Melanocyte of skin (primary cell): ENCODE results near the gene EIF3A. TPM values are rescaled to one million over a fixed set of nuclear protein-coding genes. Genes with fewer than 3 reads are reported as not detected.

Source experiments
- small RNA-seq, 2 donors: library from RNA; depleted of rRNA; stranded (forward); fragments of <200 nt; gene quantifications; one replicate each; pipeline ENCODE3, GENCODE V24; 2012
- total RNA-seq, 2 donors: library from RNA; depleted of rRNA; stranded (reverse); fragments of >200 nt; gene quantifications; 2 replicates each; pipeline ENCODE4 v1.2.3, GENCODE V29; 2012

Gene EIF3A
- 100 to 1,000 TPM in 1 of 2 donors, 10 to 100 TPM in 1; 87.1 to 108 TPM for total RNA-seq

GRCh38 chr10:119080521-119081259 lies at the start of gene EIF3A:
Gene EIF3A (minus strand): TSS chr10:119080817. CDS start chr10:119080676, 141 bp downstream.

DNA sequence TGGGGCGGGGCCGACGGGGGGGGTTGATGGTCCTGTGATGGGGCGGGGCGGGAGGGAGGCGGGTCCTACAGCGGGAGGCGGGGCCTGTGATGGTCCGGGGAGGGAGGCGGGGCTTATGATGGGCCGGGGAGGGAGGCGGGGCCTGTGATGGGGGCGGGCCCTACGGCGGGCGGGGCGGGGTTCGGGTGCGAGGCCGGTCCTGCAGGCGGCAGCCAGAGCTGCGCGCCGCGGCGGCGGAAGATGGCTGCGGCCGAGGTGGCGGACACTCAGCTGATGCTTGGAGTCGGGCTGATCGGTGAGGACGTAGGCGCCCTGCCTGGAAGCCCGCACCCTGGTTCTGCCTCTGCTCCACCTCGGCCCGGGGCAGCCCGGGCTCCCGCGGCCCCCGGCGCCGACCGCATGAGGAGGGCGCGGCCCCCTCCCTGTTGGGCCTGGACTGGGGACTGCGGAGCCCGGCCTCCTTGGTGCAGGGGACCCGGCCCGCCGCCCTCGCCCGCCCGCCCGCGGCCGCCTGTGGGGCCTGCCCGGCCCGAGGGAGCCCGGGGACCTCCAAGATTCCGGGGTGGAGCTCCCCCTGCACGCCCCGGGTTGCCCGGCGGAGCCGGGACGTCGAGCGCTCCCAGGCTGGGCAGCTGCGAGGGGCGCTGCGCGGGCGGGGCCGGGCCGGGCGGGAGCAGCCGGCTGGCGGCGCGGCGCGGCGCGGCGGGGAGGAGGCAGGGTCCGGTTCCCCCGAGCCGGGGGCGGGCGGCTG lies 23.5 kb upstream of the EIF3A start, which contains the start of gene DENND10:
Gene DENND10 (plus strand): TSS at position 211 of the 751 bp plus-strand sequence. CDS start 30 bp downstream, at position 241.

GRCh38 chr10:119029613-119030420 lies 50.8 kb downstream of the EIF3A start, which contains the start of gene NANOS1:
Gene NANOS1 (plus strand): TSS chr10:119029714. CDS start chr10:119029802, 88 bp downstream.

Small RNAs within 50 kb of the gene (small RNA-seq; reads per million reads assigned to genes)
- gene AL355598.1: 0 reads per million in 2 donors
- gene RF00413: 0.09 to 0.17 reads per million in 2 donors
- 1.6 reads per million in 2 donors for gene SNORA19

Other genes with a start within 250 kb of the EIF3A start
- under 1 TPM; 0.67 to 0.69 TPM for gene NANOS1, start 51.1 kb downstream of the EIF3A start, total RNA-seq
- 10 to 100 TPM; 57.6 to 69.5 TPM for gene DENND10, start 23.3 kb upstream of the EIF3A start, total RNA-seq
- 10 to 100 TPM; 24.3 to 37.2 TPM for gene SFXN4, start 84.9 kb upstream of the EIF3A start, total RNA-seq
- 100 to 1,000 TPM; 183 to 233 TPM for gene PRDX3, start 98.0 kb upstream of the EIF3A start, total RNA-seq
- gene GRK5, start 126.8 kb upstream of the EIF3A start, total RNA-seq: 1 to 10 TPM; 4.1 to 5.3 TPM